ENCODE results near the gene FUNDC1.

The FUNDC1 gene

GRCh38 chrX:44482575-44482974 lies 60.1 kb downstream of the FUNDC1 start:
- no peak for DNase-seq (ENCODE audit: low read depth in 1 of 2, low spot score in 1 of 2)

- DNase-seq (ENCODE audit: low read depth in 1 of 2, low spot score in 1 of 2), result no peak
Observed at GRCh38 chrX:44480591-44480990, 62.1 kb downstream of the FUNDC1 start.

- DNase-seq (ENCODE audit: low read depth in 1 of 2, low spot score in 1 of 2), result no peak
Observed at GRCh38 chrX:44474410-44474809, 68.2 kb downstream of the FUNDC1 start.
